Lung (tissue), 12 donors: ENCODE data around the gene PTX4. TPM values are rescaled to one million over a fixed set of nuclear protein-coding genes. Genes with fewer than 3 reads are reported as not detected.

ENCODE experiments used
- ATAC-seq: fragments of 200-7000 bp; cut with Tn5 transposase; one replicate; pipeline ENCODE4 v1.9.1; 2020; ENCODE audit warnings: moderate number of reproducible peaks; ENCODE audit not compliant: insufficient read depth, low FRiP score
- DNase-seq, 3 donors: peaks; one replicate each; pipeline ENCODE4 v3.0.0-alpha.2; 2013 to 2017
- H3K27ac ChIP-seq, 2 donors: one replicate each; pipeline ENCODE4 v1.5.1; 2013; ENCODE audit warnings: mild to moderate bottlenecking in 2 of 2, moderate library complexity in 2 of 2, control low read depth in 1 of 2, inconsistent platforms in 1 of 2, low read depth in 1 of 2, low read length in 1 of 2
- H3K27me3 ChIP-seq, 3 donors: one replicate each; pipeline ENCODE4 v1.5.1; 2013; ENCODE audit warnings: low read length in 2 of 3; ENCODE audit not compliant: control insufficient read depth in 3 of 3, insufficient read depth in 3 of 3
- H3K36me3 ChIP-seq, 4 donors: one replicate each; pipeline ENCODE4 v1.5.1; 2013; ENCODE audit warnings: low read length in 4 of 4, mild to moderate bottlenecking in 1 of 4, moderate library complexity in 1 of 4; ENCODE audit not compliant: control insufficient read depth in 4 of 4, insufficient read depth in 4 of 4
- H3K4me1 ChIP-seq, 5 donors: one replicate each; pipeline ENCODE4 v1.5.1; 2013; ENCODE audit warnings: low read length in 5 of 5, mild to moderate bottlenecking in 2 of 5, moderate library complexity in 1 of 5; ENCODE audit not compliant: control insufficient read depth in 5 of 5, insufficient read depth in 5 of 5
- H3K4me3 ChIP-seq: one replicate; pipeline ENCODE4 v1.5.1; 2013; ENCODE audit warnings: mild to moderate bottlenecking, control low read depth, moderate library complexity
- H3K9ac ChIP-seq, 2 donors: one replicate each; pipeline ENCODE4 v1.5.1; 2013; ENCODE audit warnings: low read length in 2 of 2, control low read depth in 1 of 2; ENCODE audit not compliant: insufficient read depth in 1 of 2
- H3K9me3 ChIP-seq, 4 donors: one replicate each; pipeline ENCODE4 v1.5.1; 2013; ENCODE audit warnings: low read length in 3 of 4, mild to moderate bottlenecking in 1 of 4, moderate library complexity in 1 of 4; ENCODE audit not compliant: control insufficient read depth in 4 of 4, insufficient read depth in 3 of 4
- WGBS, 2 donors: extraction: QIAGEN DNeasy Blood & Tissue Kit; methylation state at CpG; one replicate each; pipeline ENCODE4 v1.1.7; 2013; 5-methylcytosine and 5-hydroxymethylcytosine counted together
- polyA plus RNA-seq, 2 donors: library from polyadenylated mRNA; stranded (reverse); fragments of 200-250 nt; gene quantifications; one replicate each; pipeline ENCODE4 v1.2.1, GENCODE V29; 2013
- total RNA-seq, 2 donors: library from RNA; depleted of rRNA in 1 of 2; stranded (reverse); fragments of >200 nt in 1 of 2; gene quantifications; one replicate each; pipeline ENCODE4 v1.2.1, GENCODE V29; 2014 to 2021
- TF ChIP-seq, protein P1 (sequence below): IDR thresholded peaks from 2 replicates; pipeline ENCODE4 v1.5.1; 2012; ENCODE audit warnings: mild to moderate bottlenecking; ENCODE audit errors: control extremely low read depth, extremely low read depth
- donor health status: control.
- donor health status: control.
- donor health status: Bipolar disorder and iron deficiency.
- donor health status: healthy.
- donor health status: DM: yes; HTN: yes; CAD: no.

Gene PTX4
- total and polyA plus RNA-seq, 4 donors = 0.02 to 0.31 (median 0.25) TPM; not detected in 1

GRCh38 chr16:1502092-1503004, 13.6 kb upstream of the PTX4 start:
- TF ChIP-seq, protein P1, sequence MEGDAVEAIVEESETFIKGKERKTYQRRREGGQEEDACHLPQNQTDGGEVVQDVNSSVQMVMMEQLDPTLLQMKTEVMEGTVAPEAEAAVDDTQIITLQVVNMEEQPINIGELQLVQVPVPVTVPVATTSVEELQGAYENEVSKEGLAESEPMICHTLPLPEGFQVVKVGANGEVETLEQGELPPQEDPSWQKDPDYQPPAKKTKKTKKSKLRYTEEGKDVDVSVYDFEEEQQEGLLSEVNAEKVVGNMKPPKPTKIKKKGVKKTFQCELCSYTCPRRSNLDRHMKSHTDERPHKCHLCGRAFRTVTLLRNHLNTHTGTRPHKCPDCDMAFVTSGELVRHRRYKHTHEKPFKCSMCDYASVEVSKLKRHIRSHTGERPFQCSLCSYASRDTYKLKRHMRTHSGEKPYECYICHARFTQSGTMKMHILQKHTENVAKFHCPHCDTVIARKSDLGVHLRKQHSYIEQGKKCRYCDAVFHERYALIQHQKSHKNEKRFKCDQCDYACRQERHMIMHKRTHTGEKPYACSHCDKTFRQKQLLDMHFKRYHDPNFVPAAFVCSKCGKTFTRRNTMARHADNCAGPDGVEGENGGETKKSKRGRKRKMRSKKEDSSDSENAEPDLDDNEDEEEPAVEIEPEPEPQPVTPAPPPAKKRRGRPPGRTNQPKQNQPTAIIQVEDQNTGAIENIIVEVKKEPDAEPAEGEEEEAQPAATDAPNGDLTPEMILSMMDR = no peak
- H3K36me3 ChIP-seq = peaks cover 11 to 67% (median 17%) of the 10 kb centered on the region in 4 donors

DNA sequence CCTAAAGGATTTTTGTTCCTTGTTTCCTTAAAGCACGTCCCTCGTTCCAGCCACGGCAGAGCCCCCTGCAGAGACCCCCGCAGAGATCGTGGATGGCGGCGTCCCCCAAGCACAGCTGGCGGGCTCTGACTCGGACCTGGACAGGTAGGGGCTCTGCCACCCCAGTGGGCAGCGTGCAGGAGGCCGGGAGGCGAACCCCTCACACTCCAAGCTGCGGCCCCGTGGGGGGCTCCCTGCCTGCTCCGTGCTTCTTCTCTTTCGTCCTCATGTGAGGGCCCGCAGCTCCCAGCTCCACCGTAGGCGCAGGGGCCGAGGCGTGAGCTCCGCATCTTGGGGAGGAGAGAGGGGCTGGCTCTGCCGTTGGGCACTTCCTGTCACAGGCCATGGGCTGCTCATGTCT, 12.9 kb upstream of the PTX4 start:
- DNase-seq = no peak
- Histone ChIP-seq H3K27ac (no peak overlapping the region), H3K9ac (no peak overlapping the region), H3K27me3 (no peaks in the 10 kb centered on the region), H3K4me3 (no peak overlapping the region), H3K36me3 (peaks cover 12 to 67% (median 20%) of the 10 kb centered on the region in 4 donors), H3K9me3 (no peaks in the 10 kb centered on the region), H3K4me1 (no peaks in the 10 kb centered on the region)
- TF ChIP-seq, protein P1 = no peak
- 96 to 97% methylated on average over 22 to 23 of the region's 23 CpGs for WGBS, 2 donors
- ATAC-seq = no peak

More at GRCh38 chr16:1502092-1503004, 13.6 kb upstream of the PTX4 start:
- ATAC-seq = no peak
- no peak overlapping the region for H3K9ac ChIP-seq
- H3K9me3 ChIP-seq = no peaks in the 10 kb centered on the region
- WGBS, 2 donors = 96 to 98% methylated on average over 38 to 42 of the region's 42 CpGs
- peaks cover 0 to 3% (median 0%) of the 10 kb centered on the region in 5 donors for H3K4me1 ChIP-seq
- no peak overlapping the region for H3K27ac ChIP-seq
- DNase-seq = no peak
- H3K4me3 ChIP-seq = no peak overlapping the region
- no peaks in the 10 kb centered on the region for H3K27me3 ChIP-seq

DNA sequence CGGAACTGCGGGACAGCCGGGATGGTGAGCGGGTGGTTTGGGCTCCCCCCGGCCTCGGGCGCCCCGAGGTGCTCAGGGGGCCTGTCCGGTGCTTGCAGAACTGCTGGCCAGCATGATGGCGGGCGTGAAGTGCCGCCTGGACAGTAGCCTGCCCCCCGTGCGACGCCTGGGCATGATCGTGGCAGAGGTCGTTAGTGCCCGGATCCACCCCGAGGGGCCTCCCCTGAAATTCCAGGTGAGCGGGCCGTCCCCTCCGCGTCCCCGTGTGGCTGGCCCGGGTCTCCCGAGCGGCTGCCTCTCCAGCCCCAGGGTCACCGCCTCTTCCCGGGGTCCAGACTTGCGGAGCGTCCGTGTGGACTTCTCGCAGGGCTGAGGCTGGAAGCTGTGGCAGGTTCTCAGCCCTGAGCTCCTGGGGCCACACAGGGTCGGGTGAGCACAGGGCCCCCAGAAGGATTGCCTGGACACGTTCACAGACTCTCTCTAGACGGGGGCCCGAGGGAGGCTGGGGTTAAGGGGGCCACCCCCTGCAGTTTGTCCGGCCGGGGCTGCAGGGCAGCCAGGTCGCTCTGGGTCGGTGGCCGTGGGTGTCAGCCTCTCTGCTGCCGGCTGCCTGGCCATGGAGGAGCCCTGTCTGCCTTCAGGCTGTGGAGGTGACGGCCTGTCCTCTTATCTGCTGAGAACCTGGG, 11.9 kb upstream of the PTX4 start:
- Histone ChIP-seq H3K27ac (no peak overlapping the region), H3K27me3 (no peaks in the 10 kb centered on the region), H3K4me3 (no peak overlapping the region), H3K36me3 (peaks cover 12 to 69% (median 22%) of the 10 kb centered on the region in 4 donors), H3K4me1 (no peaks in the 10 kb centered on the region), H3K9ac (no peak overlapping the region), H3K9me3 (no peaks in the 10 kb centered on the region)
- 96 to 98% methylated on average over 42 to 44 of the region's 44 CpGs for WGBS, 2 donors
- no peak for DNase-seq
- TF ChIP-seq, protein P1 = no peak
- ATAC-seq = no peak
